Amniotic stem cell (primary cell): ENCODE measurements around the gene DBNDD2.

Experiments
- DNase-seq: peaks from one replicate; lab custom pipeline; 2025; lab: John Stamatoyannopoulos, UW

Gene DBNDD2

GRCh38 chr20:45378191-45378590, 29.9 kb upstream of the DBNDD2 start, which contains the start of gene TP53TG5:
Gene TP53TG5 (minus strand): TSS chr20:45378325. CDS start chr20:45378236, 89 bp downstream.
- DNase-seq = no peak

GRCh38 chr20:45387274-45387673, 20.8 kb upstream of the DBNDD2 start:
- no peak for DNase-seq

DNA sequence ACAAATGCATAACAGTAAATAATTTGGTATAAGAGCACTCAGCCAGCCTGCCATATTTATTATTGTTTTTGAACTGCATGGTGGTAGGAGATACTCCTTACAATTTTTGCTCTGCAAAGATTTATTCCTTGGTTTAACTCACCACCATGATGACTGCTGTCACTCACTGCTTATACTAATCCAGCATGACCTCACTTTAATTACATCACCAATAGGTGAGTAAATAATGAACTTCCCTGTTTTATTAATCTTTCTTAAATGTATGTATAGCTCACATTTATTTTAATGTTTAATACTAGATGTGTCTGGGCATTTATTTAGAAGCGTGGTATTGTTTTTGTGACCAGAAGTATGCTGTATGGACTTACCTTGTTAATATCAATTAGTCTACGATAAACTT, 17.2 kb upstream of the DBNDD2 start:
- DNase-seq = no peak

- no peak for DNase-seq
Measured at GRCh38 chr20:45391559-45391958, 16.5 kb upstream of the DBNDD2 start.

DNA sequence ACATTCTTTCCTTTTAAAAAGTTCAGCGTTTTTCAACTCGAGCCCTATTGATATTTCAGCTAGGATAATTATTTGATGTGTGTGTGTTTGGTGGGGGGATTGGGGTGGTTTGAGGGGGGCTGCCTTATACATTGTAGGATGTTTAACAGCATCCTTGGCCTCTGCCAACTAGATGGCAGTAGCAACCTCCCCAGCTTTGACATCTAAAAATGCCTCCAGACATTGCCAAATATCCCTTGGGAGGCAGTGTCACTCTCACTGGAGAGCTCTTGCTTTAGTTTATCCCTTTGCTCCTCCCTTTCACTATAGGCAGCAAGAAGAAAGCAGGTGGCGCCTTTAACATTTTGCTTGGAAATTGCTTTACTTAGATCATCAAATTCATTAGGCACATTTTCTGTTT, 15.4 kb upstream of the DBNDD2 start:
- no peak for DNase-seq

DNA sequence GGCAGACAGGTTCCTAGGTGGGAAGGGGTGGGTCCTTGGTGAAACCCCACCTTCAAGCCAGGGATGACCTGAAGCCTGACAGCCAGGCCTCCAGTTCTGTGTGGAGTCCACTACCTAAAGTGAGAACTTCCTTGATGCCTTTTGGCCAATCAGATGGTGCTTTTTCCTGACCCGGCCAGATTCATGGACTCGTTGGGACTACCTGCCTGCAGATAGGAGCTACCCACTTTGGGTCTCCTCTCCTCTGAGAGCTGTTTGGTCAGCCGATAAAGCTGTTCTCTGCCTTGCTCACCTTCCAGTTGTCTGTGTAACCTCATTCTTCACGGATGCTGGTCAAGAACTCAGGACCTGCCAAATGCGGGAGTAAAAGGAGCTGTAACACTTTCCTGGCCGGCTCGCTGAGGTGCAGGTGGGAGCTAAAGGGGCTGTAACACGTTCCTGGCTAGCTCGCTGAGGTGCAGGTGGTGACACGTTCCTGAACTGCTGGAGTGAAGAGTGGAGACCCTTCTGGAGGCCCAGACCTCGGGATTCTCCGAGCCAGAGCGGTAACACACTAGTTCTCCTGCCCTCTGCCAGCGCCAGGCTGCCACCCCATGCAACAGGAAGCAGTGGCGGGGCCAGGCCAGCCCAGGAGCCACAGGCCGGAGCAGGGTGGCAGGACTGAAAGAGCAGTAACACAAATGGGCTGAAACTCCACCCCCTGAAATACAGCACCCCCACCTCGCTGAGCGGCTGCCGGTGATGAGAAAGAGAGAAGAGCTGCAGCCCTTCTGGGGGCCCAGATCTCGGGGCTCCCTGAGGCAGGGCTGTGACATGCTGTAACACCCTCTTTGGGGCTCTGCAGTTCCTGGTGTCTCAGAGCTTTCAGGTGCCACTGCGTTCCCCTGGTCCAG, 13.6 kb upstream of the DBNDD2 start:
- no peak for DNase-seq

- no peak for DNase-seq
Measured at GRCh38 chr20:45395114-45395415, 13.0 kb upstream of the DBNDD2 start.

GRCh38 chr20:45399018-45399417, 9.1 kb upstream of the DBNDD2 start:
- no peak for DNase-seq

DNA sequence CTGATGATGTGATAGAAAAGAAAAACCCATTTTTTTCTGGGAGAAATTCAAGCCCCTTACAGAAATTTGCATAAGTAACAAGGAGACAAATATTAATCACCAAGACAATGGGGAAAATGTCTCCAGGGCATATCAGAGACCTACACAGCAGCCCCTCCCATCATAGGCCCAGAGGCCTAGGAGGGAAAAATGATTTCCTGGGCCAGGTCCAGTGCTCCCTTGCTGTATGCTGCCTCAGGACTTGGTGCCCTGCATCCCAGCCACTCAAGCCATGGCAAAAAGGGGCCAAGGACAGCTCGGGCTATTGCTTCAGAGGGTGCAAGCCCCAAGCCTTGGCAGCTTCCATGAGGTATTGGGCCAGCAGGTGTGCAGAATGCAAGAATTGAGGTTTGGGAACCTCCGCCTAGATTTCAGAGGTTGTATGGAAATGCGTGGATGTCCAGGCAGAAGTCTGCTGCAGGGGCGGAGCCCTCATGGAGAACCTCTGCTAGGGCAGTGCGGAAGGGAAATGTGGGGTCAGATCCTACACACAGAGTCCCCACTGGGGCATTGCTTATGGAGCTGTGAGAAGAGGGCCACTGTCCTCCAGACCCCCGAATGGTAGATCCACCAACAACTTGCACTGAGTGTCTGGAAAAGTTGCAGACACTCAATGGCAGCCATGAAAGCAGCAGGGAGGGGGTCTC, 7.6 kb upstream of the DBNDD2 start:
- no peak for DNase-seq

GRCh38 chr20:45402946-45403345, 5.1 kb upstream of the DBNDD2 start:
- DNase-seq = no peak

DNA sequence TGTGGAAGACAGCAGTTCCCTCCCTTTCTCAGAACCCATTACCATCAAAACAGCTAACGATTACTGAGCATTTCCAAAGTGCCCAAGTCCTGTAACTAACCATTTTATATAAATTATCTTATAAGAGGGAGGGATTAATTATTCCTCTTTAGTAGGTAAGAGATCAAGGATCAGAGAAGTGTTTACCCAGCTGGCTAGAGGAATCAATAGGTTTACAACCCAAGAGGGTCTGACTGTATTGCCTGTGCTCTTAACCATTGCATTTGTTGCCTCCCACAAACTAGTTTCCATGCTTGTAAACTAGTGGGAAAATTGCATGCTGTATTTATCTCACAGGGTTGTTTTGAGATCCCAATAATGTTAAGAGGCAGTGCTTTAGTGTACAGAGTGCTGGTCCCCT, 3.7 kb upstream of the DBNDD2 start:
- DNase-seq = no peak

DNA sequence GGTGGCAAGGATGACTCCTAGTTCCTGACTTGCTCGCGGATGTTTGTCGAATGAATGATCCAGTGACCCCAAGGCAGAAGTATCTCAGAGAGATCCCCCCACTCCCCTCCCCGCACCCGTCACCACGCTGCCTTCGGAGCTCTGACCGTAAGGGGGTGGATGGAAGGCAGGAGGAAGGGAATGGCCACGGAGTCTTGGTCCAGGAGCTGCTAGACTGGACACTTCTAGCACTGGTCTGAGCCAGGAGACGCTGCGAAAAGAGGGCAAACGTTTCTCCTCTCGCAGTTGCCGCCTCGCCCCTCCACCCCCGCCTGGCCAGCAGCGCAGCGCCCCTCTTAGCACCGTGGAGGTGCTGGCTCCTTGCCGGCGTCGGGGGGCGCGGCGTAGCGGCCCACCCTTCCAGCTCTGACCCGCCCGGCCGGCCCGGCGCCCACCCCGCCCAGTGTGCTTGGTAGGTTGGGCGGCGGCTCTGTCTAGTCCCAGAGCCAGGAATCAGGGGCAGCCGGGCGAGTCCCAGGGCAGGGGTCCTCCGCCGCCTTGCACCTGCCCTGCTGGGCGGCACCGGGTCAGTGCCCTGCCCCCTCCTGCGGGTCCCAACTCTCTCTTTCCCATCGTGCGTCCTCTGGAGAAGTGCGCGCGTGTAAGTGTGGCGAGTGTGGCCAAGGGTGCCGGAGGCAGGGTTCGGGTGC, 2.4 kb upstream of the DBNDD2 start:
- no peak for DNase-seq

GRCh38 chr20:45406260-45407066, 1.6 kb upstream of the DBNDD2 start:
- DNase-seq = no peak

GRCh38 chr20:45407067-45407745, 883 bp upstream of the DBNDD2 start:
- DNase-seq = no peak

DNA sequence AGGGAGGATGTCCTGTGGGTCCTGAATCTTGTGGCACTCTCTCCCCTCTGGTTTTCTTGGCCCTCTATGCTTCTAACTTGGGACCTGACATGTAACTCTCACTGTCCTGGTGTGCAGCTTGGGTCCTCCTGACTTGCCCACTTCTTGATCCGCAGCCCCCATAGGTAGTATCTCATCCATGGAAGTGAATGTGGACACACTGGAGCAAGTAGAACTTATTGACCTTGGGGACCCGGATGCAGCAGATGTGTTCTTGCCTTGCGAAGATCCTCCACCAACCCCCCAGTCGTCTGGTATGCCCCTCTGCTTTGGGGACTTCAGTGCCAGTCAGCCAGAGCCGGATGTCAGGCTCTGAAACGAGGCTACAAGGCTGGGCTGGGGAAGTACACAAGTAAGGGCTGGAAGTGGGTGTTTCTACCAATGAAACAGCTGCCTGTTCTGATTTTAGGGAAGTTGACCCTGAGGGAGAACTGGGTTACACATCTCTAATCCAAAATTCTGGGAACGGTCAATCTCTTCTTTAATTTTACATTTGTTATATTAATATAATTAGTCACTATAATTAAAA, 641 bp downstream of the DBNDD2 start:
- DNase-seq = no peak

- DNase-seq = no peak
Measured at GRCh38 chr20:45409521-45410272, 1.6 kb downstream of the DBNDD2 start.

DNA sequence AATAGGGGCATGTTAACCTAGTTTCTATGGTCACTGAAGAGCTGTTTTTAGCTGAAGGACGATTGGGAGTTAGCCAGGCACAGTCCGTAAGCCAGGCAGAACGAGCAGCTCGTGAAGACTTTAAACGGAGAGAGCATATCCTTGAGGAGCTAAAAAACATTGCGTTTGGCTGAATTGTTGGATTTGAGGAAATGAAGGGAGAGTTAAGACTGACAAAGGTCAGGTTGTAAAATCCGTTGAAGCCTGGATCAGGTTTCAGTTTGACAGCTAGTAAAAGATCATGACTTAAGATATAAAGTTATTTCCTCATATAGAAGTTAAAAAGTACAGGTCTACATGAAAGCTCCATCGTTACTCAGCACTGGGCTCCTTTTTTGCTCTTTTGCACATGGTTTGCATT, 2.8 kb downstream of the DBNDD2 start:
- no peak for DNase-seq

- no peak for DNase-seq
Measured at GRCh38 chr20:45412653-45413052, 4.6 kb downstream of the DBNDD2 start.

DNA sequence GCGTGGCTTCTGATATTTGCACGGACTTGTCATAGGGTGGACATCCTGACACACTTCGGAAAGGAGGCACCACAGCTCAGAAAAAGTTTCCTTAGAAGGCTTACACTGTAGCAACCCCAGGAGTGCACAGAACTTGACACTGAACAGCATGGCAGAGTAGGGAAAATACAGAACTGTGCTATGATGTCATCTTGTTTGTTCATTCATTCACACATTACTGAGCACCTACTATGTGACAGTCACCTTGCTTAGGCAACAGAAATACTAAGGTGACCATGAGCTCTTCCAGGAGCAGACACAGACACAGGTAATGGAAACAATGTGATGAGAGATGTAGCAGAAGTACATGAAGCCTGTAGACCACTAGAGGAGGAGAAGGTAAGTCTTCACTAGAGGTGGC, 5.4 kb downstream of the DBNDD2 start:
- no peak for DNase-seq
